Neutrophil (primary cell): ENCODE data around the gene SHANK1.

Experiments used
- H3K27ac ChIP-seq: fragments of 200-600 bp; sonication (generic); 2 replicates; pipeline ENCODE4 v1.5.1; 2016; ENCODE audit warnings: mild to moderate bottlenecking, moderate library complexity
- H3K27me3 ChIP-seq: fragments of 200-600 bp; sonication (generic); 2 replicates; pipeline ENCODE4 v1.6.0; 2016; ENCODE audit warnings: mild to moderate bottlenecking
- H3K36me3 ChIP-seq: fragments of 200-600 bp; sonication (generic); 2 replicates; pipeline ENCODE4 v1.5.1; 2017
- H3K4me1 ChIP-seq, 2 experiments: fragments of 200-600 bp in 1 of 2; sonication (generic) in 1 of 2; 1 replicate in 1 of 2; 2 replicates in 1 of 2; pipeline versions ENCODE4 v1.5.1 to v1.6.1; 2013 to 2016; ENCODE audit warnings: low read depth in 1 of 2, low read length in 1 of 2, mild to moderate bottlenecking in 1 of 2, moderate library complexity in 1 of 2; ENCODE audit not compliant: control insufficient read depth in 1 of 2, insufficient read depth in 1 of 2
- H3K4me3 ChIP-seq, 2 experiments: fragments of 200-600 bp in 1 of 2; sonication (generic) in 1 of 2; 1 replicate in 1 of 2; 2 replicates in 1 of 2; pipeline ENCODE4 v1.5.1; 2013 to 2016; ENCODE audit warnings: low read depth in 1 of 2, low read length in 1 of 2, mild to moderate bottlenecking in 1 of 2, moderate library complexity in 1 of 2
- H3K9me3 ChIP-seq: fragments of 200-600 bp; sonication (generic); 2 replicates; pipeline ENCODE4 v1.5.1; 2016
- CTCF ChIP-seq: fragments of 200-600 bp; sonication (generic); IDR thresholded peaks from 2 replicates; pipeline ENCODE4 v1.5.1; 2016; ENCODE audit warnings: antibody characterized with exemption

SHANK1 gene

GRCh38 chr19:50654882-50655281, 64.7 kb downstream of the SHANK1 start:
- H3K4me3 ChIP-seq, result no peak overlapping the region
- no peak overlapping the region for H3K27ac ChIP-seq
- peaks cover 10 to 16% of the 10 kb centered on the region in 2 experiments for H3K4me1 ChIP-seq
- no peak for TF ChIP-seq CTCF
- peaks cover 8% of the 10 kb centered on the region for H3K9me3 ChIP-seq
- peaks cover 79% of the 10 kb centered on the region for H3K27me3 ChIP-seq
- no peaks in the 10 kb centered on the region for H3K36me3 ChIP-seq

- Histone ChIP-seq H3K36me3 (no peaks in the 10 kb centered on the region), H3K27ac (no peak overlapping the region), H3K27me3 (peaks cover 62% of the 10 kb centered on the region), H3K4me3 (no peak overlapping the region), H3K4me1 (peaks cover 0 to 1% of the 10 kb centered on the region in 2 experiments), H3K9me3 (peaks cover under 1% of the 10 kb centered on the region)
- no peak for TF ChIP-seq CTCF
These were observed 66.9 kb downstream of the SHANK1 start for GRCh38 chr19:50652722-50653121.

- no peak overlapping the region for H3K4me3 ChIP-seq
- H3K9me3 ChIP-seq, result no peaks in the 10 kb centered on the region
- H3K27me3 ChIP-seq, result peaks cover 48% of the 10 kb centered on the region
- H3K36me3 ChIP-seq, result no peaks in the 10 kb centered on the region
- no peaks in the 10 kb centered on the region for H3K4me1 ChIP-seq
- no peak overlapping the region for H3K27ac ChIP-seq
- no peak for TF ChIP-seq CTCF
These were observed 68.4 kb downstream of the SHANK1 start for GRCh38 chr19:50651174-50651573.

GRCh38 chr19:50649433-50650391, 69.9 kb downstream of the SHANK1 start, which contains the start of gene C19orf81:
TSS of gene C19orf81 (plus strand) at chr19:50649445. CDS start at chr19:50649445, 0 bp downstream.
- Histone ChIP-seq H3K27me3 (peaks cover 44% of the 10 kb centered on the region), H3K27ac (no peak within 1 kb of the TSS), H3K4me3 (no peak within 1 kb of the TSS), H3K9me3 (no peaks in the 10 kb centered on the region), H3K4me1 (no peaks in the 10 kb centered on the region), H3K36me3 (no peaks in the 10 kb centered on the region)
- TF ChIP-seq CTCF, result no peak

- Histone ChIP-seq H3K36me3 (no peaks in the 10 kb centered on the region), H3K4me3 (no peak overlapping the region), H3K9me3 (no peaks in the 10 kb centered on the region), H3K27me3 (peaks cover 45% of the 10 kb centered on the region), H3K27ac (no peak overlapping the region), H3K4me1 (no peaks in the 10 kb centered on the region)
- TF ChIP-seq CTCF, result no peak
These were observed 70.9 kb downstream of the SHANK1 start for GRCh38 chr19:50648659-50649058.
